HepG2 (cell line): ENCODE measurements around the gene CST3.

ENCODE experiments used
- CTCF ChIP-seq: sonication (generic); formaldehyde crosslinking; IDR thresholded peaks from 2 replicates; pipeline ENCODE4 v1.5.0; 2020; ENCODE audit warnings: mild to moderate bottlenecking, missing genetic modification reagents, moderate library complexity
- HOMEZ ChIP-seq: IDR thresholded peaks from 2 replicates; pipeline ENCODE4 v1.6.1; 2016; ENCODE audit warnings: low read depth
- KMT2B ChIP-seq: IDR thresholded peaks from 2 replicates; pipeline ENCODE4 v1.6.1; 2016; ENCODE audit warnings: missing genetic modification reagents, missing compliant biosample characterization
- NFKB2 ChIP-seq: sonication (generic); formaldehyde crosslinking; IDR thresholded peaks from 2 replicates; pipeline ENCODE4 v1.4.0; 2020; ENCODE audit warnings: missing genetic modification reagents, borderline replicate concordance
- POLR2A ChIP-seq, 2 experiments: IDR thresholded peaks; 2 replicates each; pipeline ENCODE4 v1.6.1; 2011; ENCODE audit warnings: low read depth in 2 of 2, low read length in 2 of 2, mild to moderate bottlenecking in 1 of 2, moderate library complexity in 1 of 2; ENCODE audit not compliant: insufficient read depth in 1 of 2
- PTBP1 ChIP-seq: fragments of 200-400 bp; formaldehyde crosslinking; IDR thresholded peaks from 2 replicates; pipeline ENCODE4 v1.6.1; 2018; ENCODE audit warnings: low read length, low read depth; ENCODE audit not compliant: poor library complexity, severe bottlenecking
- YY1 ChIP-seq: IDR thresholded peaks from 2 replicates; pipeline ENCODE4 v1.6.1; 2011; ENCODE audit warnings: low read length, low read depth, moderate library complexity, mild to moderate bottlenecking; ENCODE audit not compliant: insufficient read depth, insufficient replicate concordance
- ZFP90 ChIP-seq: sonication (generic); formaldehyde crosslinking; IDR thresholded peaks from 2 replicates; pipeline ENCODE4 v1.8.0; 2022; ENCODE audit warnings: missing genetic modification reagents, mild to moderate bottlenecking, inconsistent platforms, borderline replicate concordance
- ZNF263 ChIP-seq: sonication (generic); formaldehyde crosslinking; IDR thresholded peaks from 2 replicates; pipeline ENCODE4 v1.4.0; 2020; ENCODE audit warnings: missing genetic modification reagents
- TF ChIP-seq, protein P1 (sequence below): sonication (generic); formaldehyde crosslinking; IDR thresholded peaks from 2 replicates; pipeline ENCODE4 v1.8.1; 2022; ENCODE audit warnings: low read depth, mild to moderate bottlenecking, missing genetic modification reagents
- TF ChIP-seq, protein P2 (sequence below): sonication (generic); formaldehyde crosslinking; IDR thresholded peaks from 2 replicates; pipeline ENCODE4 v1.4.0; 2020; ENCODE audit warnings: missing genetic modification reagents, mild to moderate bottlenecking, borderline replicate concordance

- TF ChIP-seq POLR2A (IDR thresholded peaks at IDR 0.05; ENCODE audit: insufficient read depth in 1 of 2, low read depth in 2 of 2, low read length in 2 of 2) (no peak), ZFP90 (no peak), YY1 (no peak), KMT2B (CRISPR knock-in tag) (no peak), ZNF263 (no peak), NFKB2 (CRISPR knock-in tag) (no peak), PTBP1 (no peak), HOMEZ (no peak), CTCF (CRISPR knock-in tag) (no peak)
- TF ChIP-seq, protein P1, sequence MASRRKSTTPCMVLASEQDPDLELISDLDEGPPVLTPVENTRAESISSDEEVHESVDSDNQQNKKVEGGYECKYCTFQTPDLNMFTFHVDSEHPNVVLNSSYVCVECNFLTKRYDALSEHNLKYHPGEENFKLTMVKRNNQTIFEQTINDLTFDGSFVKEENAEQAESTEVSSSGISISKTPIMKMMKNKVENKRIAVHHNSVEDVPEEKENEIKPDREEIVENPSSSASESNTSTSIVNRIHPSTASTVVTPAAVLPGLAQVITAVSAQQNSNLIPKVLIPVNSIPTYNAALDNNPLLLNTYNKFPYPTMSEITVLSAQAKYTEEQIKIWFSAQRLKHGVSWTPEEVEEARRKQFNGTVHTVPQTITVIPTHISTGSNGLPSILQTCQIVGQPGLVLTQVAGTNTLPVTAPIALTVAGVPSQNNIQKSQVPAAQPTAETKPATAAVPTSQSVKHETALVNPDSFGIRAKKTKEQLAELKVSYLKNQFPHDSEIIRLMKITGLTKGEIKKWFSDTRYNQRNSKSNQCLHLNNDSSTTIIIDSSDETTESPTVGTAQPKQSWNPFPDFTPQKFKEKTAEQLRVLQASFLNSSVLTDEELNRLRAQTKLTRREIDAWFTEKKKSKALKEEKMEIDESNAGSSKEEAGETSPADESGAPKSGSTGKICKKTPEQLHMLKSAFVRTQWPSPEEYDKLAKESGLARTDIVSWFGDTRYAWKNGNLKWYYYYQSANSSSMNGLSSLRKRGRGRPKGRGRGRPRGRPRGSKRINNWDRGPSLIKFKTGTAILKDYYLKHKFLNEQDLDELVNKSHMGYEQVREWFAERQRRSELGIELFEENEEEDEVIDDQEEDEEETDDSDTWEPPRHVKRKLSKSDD (CRISPR knock-in tag) = no peak
- TF ChIP-seq, protein P2, sequence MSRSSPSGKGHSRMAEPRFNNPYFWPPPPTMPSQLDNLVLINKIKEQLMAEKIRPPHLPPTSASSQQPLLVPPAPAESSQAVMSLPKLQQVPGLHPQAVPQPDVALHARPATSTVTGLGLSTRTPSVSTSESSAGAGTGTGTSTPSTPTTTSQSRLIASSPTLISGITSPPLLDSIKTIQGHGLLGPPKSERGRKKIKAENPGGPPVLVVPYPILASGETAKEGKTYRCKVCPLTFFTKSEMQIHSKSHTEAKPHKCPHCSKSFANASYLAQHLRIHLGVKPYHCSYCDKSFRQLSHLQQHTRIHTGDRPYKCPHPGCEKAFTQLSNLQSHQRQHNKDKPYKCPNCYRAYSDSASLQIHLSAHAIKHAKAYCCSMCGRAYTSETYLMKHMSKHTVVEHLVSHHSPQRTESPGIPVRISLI (CRISPR knock-in tag) = no peak
These were observed 32.6 kb upstream of the CST3 start for GRCh38 chr20:23670361-23670760.
